GM21360 (cell line): ENCODE measurements around the gene LRP1.

Experiments used
- ATAC-seq: cut with Tn5 transposase; IDR thresholded peaks from one replicate; pipeline ENCODE4 v1.9.1; 2021; ENCODE audit warnings: mild to moderate bottlenecking, moderate library complexity; ENCODE audit not compliant: unreplicated experiment

The LRP1 gene

DNA sequence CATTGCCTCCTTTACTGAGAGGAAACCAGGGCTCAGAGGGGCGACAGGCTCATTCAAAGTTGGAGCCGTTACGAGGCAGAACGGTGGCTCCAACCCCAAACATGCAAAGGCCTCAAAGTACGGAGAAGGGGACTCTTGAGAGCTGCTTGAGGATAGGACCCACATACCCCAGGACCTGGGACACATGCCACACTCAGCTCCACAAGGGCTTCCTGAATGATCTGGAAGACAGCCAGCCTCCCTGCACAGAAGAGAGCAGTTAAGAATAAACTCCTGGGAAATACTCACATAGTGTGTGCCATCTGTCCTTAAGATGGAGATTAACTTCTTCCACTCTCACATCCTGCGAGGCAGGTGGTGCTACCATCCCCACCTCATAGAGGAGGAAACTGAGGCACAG lies 61.8 kb downstream of the LRP1 start:
- no peak for ATAC-seq

DNA sequence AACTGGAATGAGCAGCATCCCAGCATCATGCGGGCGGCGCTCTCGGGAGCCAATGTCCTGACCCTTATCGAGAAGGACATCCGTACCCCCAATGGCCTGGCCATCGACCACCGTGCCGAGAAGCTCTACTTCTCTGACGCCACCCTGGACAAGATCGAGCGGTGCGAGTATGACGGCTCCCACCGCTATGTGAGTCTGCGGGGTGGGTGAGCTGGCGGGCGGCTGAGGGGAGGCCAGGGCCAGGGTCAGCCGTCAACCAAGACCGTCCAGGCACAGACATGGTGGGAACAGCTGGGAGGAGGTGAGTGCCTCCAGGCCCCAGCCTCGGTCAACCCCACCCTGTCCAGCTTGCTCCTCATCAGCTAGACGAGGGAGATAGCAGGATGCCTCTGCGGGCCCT lies 62.5 kb downstream of the LRP1 start:
- no peak for ATAC-seq

DNA sequence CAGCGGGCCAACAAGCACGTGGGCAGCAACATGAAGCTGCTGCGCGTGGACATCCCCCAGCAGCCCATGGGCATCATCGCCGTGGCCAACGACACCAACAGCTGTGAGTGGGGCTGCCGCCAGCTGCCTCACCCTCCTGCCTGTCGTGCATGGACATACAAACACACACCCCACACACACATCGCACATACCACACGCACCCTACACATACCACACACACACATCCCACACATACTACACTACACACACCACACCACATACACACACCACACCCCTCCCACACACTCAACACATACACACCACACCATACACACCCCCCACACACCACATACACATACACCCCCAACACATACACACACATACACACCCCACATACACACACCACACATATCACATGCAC lies 63.1 kb downstream of the LRP1 start:
- no peak for ATAC-seq

DNA sequence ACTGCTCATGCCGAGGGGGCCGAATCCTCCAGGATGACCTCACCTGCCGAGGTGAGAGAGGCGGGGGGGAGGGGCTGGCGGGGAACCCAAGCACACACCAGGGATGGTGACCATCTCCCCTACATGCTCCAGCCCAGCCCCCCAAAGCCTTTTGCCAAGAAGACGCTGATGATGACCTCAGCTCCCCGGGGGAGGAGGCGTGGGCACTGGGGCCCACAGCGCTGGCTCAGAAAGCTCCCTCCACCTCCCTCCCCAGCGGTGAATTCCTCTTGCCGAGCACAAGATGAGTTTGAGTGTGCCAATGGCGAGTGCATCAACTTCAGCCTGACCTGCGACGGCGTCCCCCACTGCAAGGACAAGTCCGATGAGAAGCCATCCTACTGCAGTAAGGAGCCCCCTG lies 64.6 kb downstream of the LRP1 start:
- ATAC-seq, result no peak

DNA sequence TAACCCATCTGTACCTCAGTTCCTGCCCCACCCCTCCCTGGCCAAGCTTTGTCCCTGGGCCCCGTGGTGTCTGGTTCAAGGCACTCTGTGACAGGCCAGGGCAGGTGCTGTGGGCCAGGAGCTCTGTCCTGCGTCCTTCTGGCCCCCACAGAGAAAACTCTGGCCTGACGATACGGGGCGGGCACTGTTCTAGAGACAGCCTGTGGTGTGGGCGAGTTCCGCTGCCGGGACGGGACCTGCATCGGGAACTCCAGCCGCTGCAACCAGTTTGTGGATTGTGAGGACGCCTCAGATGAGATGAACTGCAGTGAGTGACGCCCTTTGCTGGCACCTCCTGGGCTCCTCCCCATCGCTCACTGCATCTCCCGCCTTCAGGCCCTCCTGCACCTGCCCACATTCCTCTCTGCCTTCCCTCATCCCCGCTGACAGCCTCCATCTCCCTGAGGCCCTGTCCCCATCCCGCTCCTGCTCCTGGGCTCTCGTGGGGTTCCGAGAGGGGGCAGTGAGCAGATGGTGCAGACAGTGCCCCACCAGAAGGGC lies 65.5 kb downstream of the LRP1 start:
- no peak for ATAC-seq

DNA sequence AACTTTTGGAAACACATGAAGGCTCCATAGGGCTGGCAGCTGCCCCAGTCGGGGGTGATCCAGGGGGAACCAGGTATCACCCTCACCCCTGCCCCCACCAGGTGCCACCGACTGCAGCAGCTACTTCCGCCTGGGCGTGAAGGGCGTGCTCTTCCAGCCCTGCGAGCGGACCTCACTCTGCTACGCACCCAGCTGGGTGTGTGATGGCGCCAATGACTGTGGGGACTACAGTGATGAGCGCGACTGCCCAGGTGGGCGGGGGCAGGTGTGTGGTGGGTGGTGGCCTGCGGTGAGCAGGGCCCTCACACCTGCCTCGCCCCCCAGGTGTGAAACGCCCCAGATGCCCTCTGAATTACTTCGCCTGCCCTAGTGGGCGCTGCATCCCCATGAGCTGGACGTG lies 66.0 kb downstream of the LRP1 start:
- no peak for ATAC-seq

DNA sequence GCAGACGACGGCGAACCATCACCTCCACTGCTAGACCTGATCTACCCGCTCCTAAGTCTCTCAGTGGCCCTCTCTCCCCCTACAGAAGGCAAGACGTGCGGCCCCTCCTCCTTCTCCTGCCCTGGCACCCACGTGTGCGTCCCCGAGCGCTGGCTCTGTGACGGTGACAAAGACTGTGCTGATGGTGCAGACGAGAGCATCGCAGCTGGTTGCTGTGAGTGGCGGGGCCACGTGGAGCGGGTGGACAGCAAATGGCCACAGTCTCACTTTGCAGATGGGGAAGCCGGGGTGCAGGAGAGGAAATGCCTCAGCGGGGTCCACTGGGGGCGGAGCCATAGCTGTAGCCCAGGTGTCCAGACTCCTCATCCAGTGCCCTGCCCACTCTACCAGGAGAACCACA lies 66.9 kb downstream of the LRP1 start:
- no peak for ATAC-seq

DNA sequence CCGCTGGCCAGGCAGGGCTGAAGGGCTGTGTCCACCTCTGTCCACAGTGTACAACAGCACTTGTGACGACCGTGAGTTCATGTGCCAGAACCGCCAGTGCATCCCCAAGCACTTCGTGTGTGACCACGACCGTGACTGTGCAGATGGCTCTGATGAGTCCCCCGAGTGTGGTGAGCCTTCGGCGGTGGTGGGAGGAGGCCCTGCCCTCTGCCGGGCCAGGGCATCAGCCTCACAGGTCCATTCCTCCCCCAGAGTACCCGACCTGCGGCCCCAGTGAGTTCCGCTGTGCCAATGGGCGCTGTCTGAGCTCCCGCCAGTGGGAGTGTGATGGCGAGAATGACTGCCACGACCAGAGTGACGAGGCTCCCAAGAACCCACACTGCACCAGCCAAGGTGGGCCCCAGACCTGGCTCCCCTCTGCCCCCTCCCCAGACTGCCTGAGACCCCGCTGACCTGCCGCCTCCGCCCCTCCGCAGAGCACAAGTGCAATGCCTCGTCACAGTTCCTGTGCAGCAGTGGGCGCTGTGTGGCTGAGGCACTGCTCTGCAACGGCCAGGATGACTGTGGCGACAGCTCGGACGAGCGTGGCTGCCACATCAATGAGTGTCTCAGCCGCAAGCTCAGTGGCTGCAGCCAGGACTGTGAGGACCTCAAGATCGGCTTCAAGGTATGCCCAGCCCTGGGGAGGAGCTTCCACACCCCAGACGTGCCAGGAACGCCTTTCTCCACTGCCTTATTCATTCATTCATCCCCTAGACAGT lies 67.5 kb downstream of the LRP1 start:
- no peak for ATAC-seq

DNA sequence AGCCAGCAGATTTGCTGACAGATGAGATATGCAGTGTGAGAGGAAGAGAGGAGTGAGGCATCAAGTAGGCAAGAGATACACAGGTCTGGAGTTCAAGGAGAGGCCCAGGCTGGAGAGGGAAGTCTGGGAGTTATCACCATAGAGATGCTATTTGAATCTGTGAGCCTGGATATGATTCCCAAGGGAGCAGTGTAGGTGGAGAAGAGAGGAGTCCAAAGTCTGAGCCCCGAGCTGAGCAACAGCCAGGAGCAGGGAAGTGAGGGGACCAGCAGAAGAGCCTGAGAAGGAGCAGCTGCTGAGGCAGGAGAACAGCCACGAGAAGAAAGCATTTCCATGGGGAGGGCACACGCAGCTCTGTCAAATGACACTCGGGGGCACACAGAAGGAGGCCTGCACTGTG lies 68.2 kb downstream of the LRP1 start:
- ATAC-seq, result no peak

DNA sequence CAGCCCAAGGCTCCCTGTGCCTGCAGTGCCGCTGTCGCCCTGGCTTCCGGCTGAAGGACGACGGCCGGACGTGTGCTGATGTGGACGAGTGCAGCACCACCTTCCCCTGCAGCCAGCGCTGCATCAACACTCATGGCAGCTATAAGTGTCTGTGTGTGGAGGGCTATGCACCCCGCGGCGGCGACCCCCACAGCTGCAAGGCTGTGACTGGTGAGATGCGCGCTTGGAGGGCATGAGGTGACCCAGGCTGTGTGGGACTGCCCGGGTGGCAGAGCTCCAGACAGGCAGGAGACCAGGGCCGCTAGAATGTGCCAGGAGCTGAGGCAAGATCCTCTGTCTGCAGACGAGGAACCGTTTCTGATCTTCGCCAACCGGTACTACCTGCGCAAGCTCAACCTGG lies 68.7 kb downstream of the LRP1 start:
- ATAC-seq, result no peak

DNA sequence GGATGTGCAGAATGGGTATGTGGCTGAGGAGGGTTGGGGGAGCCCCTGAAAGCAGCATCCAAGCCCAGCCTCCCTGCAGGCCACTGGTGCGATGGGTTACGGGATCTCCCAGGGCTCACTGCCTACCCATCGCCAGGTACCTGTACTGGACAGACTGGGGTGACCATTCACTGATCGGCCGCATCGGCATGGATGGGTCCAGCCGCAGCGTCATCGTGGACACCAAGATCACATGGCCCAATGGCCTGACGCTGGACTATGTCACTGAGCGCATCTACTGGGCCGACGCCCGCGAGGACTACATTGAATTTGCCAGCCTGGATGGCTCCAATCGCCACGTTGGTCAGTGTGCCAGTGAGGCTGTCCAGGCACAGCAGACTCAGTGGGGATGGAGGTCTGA lies 70.0 kb downstream of the LRP1 start:
- ATAC-seq, result no peak

DNA sequence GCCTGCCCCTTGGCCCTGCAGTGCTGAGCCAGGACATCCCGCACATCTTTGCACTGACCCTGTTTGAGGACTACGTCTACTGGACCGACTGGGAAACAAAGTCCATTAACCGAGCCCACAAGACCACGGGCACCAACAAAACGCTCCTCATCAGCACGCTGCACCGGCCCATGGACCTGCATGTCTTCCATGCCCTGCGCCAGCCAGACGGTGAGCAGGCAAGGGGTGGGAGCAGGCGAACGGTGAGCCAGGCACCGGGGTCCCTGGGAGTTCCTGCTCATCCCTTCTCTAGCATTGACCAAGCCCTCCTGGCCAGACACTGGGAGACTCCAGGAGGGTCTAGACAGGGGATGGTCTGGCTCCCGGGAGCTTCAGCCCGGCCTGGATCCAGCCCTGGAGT lies 70.9 kb downstream of the LRP1 start:
- ATAC-seq, result no peak

DNA sequence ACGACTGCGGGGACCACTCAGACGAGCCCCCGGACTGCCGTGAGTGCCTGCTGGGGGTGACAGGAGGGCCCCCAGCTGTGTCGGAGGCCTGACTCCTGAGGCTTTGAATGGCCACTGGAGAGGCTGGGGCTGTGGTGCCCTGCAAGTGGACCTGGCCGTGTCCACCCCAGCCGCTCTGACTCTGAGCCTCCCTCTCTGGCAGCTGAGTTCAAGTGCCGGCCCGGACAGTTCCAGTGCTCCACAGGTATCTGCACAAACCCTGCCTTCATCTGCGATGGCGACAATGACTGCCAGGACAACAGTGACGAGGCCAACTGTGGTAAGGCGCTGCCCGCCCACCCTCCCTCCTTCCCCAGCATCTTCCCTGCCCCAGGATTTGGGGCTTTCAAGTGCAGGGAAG lies 72.2 kb downstream of the LRP1 start:
- no peak for ATAC-seq

DNA sequence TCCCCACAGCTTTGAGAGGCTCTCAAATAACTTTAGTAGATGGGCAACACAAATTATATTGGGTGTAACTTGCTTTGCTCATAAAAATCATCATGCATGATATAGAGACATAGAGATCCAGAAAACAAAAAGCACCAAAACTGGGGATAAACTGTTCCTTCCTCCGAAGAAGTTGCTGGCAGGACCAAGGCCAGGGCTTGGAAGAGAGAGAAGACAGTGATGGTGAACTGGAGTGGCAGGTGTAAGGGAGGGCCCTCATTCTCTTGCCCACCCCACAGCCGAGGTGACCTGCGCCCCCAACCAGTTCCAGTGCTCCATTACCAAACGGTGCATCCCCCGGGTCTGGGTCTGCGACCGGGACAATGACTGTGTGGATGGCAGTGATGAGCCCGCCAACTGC lies 72.9 kb downstream of the LRP1 start:
- ATAC-seq, result no peak

DNA sequence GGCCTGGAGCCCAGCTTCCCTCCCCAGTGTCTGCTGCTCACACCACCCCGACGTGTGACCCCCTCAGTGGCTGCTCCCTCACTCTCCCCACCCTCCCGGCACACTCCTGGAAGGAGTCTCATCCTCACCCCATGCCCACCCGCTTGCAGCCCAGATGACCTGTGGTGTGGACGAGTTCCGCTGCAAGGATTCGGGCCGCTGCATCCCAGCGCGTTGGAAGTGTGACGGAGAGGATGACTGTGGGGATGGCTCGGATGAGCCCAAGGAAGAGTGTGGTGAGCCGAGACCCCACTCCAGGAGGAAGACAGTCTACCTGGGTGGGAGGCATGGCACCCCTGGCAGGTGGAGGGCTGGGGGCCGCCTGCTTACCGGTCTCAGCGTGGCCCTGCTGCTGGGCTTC lies 73.3 kb downstream of the LRP1 start:
- no peak for ATAC-seq

DNA sequence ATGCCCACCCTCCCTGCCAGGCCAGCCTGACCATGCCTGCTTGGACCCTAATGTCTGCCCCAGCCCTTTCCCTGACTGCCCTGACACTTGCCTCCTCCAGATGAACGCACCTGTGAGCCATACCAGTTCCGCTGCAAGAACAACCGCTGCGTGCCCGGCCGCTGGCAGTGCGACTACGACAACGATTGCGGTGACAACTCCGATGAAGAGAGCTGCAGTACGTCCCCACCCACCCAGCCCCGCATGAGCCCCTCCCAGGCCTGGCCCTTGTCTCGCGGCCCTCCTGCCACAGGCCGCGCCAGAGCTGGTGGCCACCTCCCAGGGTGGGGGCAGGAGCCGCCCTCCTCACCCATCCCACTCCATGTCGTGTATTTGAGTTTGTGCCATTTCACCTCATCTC lies 74.0 kb downstream of the LRP1 start:
- ATAC-seq, result no peak

DNA sequence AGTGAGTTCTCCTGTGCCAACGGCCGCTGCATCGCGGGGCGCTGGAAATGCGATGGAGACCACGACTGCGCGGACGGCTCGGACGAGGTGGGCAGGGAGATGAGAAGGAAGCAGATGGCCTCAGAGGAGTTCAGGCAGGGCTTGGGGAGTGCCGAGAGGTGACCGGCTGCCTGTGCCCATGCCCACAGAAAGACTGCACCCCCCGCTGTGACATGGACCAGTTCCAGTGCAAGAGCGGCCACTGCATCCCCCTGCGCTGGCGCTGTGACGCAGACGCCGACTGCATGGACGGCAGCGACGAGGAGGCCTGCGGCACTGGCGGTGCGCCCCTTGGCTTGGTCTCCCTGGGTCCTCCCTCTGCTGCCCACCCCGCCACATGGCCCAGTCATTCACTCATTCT lies 74.9 kb downstream of the LRP1 start:
- ATAC-seq, result no peak

DNA sequence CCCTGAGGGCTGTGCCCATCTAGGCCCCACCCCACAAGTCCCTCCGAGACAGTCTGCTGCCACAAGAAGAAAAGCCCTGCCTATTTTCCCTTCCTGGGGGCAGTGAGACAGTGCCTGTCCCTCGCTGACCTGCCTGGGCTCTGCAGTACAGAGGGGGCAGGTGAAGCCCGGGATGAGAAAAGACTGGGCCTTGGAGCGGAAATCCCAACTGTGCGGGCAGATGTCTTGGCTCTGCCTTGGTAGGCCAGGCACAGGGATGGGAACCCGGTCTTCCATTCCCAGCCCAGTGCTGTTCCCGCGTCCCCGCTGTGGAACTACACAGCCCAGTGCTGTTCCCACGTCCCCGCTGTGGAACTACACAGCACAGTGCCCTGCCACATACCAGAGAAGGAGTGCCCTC lies 75.5 kb downstream of the LRP1 start:
- no peak for ATAC-seq

DNA sequence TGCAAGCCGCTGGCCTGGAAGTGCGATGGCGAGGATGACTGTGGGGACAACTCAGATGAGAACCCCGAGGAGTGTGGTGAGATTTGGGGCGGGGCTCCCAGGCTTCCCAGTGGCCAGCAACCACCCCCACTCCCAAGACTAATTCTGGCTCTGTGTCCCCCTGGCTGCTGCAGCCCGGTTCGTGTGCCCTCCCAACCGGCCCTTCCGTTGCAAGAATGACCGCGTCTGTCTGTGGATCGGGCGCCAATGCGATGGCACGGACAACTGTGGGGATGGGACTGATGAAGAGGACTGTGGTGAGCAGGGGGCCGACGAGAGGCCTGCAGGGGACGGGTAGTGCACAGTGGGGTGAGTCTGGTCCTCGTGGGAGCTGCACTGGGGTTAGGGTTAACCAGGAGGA lies 76.2 kb downstream of the LRP1 start:
- no peak for ATAC-seq

DNA sequence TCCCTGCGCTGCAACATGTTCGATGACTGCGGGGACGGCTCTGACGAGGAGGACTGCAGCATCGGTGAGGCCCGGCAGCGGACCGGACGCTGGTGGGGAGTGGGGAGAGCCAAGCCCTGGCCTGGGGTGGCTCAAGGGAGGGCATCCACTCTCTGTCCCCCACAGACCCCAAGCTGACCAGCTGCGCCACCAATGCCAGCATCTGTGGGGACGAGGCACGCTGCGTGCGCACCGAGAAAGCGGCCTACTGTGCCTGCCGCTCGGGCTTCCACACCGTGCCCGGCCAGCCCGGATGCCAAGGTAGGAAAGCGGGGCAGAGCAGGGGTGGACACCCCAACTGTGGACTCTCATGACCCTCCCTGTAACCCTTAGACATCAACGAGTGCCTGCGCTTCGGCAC lies 76.9 kb downstream of the LRP1 start:
- ATAC-seq, result no peak

DNA sequence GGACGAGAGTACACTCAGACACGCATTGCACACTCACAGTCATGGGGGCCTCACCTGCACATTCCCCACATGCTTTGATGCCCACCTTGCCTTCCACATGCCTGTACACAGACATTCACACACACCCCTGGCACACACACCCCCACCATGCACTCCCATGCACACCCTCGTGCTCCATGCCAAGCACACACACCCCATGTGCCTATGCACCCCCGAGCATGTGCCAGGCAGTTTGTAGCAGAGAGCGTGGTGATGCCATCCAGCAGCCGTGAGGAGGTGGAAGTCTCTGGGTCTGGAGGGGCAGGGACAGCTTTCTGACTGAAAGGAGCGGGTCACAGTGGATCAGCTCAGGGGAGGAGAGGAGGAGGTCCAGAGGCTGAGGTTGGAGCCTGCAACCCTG lies 77.6 kb downstream of the LRP1 start:
- no peak for ATAC-seq

DNA sequence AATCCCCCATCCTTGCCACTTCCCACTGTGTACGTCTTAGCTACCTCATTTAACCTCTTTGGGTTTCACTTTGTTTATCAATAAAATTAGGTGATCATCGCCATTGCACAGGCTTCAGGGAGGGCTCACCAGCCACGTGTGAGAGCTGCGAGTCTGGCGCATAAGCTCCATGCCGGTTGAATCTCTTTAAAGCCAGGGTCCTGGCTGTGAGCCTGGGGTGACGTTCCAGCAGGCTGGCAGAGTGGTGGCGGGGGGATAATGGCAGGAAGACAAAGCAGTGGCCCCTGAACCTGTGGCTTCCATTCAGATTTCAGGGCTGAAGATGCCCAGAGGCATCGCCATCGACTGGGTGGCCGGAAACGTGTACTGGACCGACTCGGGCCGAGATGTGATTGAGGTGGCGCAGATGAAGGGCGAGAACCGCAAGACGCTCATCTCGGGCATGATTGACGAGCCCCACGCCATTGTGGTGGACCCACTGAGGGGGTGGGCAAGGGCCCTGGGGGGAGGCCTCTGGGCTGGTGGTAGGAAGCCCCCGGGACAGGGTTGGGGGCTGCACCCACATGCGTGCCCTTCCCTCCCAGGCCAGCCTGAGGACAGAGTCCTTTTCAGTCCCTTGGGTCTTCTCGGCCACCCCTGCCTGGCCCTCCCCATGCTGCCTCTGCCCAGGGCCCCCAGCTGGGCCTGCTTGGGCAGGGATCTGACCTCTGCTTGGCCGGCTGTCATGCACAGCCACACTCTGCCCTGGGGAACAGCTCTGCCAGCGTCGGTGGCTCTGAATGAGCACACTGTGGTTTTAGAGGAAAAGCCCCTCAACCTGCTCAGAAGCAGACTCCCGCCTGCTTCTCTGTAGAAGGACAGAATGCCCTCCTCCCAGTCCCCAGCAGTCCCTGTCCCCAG lies 79.7 kb downstream of the LRP1 start:
- no peak for ATAC-seq
